GM10248 (cell line): ENCODE results near the gene JAG1.

Experiments used
- CTCF ChIA-PET: fragments of 300-600 bp; sonication (Branson Sonifier 250); formaldehyde crosslinking; extraction: SDS; loops from one replicate; lab custom pipeline; 2021; ENCODE audit warnings: antibody characterized with exemption; lab: Yijun Ruan, JAX
- POLR2A ChIA-PET: fragments of 350-650 bp; sonication (Branson Sonifier 250); formaldehyde crosslinking; extraction: SDS; loops from one replicate; lab custom pipeline; 2020; ENCODE audit warnings: antibody characterized with exemption; lab: Yijun Ruan, JAX
- DNase-seq: peaks from one replicate; pipeline ENCODE4 v3.0.0; 2012; ENCODE audit errors: extremely low spot score
- TF ChIP-seq, protein P1 (sequence below): IDR thresholded peaks from 2 replicates; pipeline ENCODE4 v1.5.1; 2012; ENCODE audit warnings: mild to moderate bottlenecking, low read depth; ENCODE audit errors: extremely low read depth, missing control alignments, control extremely low read depth

JAG1 gene

DNA sequence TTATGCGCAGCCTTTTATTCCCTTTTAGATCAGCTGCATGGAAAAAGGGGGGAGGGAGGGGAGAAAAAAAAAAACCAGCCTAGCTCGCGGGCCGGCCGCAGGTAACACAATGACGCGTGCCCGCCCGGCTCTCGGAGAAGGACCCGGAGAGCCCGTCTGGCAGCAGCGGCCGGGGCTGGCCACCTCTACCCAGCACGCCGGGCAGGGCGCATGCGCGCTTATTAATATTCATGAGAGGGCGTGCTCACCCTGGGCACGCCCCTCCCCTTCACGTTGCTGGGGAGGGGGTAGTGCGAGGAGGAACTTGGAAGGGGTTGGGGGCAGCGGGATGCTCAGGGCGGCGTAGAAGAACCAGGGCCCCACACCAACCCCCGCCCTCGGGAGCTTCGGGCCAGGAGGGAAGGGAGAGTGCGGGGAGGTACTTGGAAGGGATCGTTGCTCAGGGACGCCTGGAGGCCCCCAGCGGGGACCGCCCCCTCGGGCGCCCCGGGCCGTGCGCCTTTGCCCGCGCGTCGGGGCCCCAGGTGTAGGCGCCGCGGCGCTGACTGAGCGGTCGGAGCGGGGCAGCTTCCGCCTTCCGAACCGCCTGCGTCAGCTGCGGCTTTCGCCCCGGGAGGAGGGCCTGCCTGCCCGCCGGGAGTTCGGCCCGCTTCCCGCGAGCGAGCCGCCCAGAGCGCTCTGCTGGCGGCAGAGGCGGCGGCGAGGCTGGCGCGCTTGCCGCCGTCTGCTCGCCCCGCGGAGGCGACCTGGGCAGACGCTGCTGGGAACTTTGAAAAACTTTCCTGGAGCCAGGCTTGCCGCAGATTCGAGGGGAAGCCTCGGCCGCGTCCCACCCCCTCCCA, at the start of gene JAG1:
Gene JAG1 (minus strand): TSS at position 158 of the 842 bp plus-strand sequence. CDS start 469 bp downstream, outside the sequence.
- ChIA-PET POLR2A (no interaction called here), CTCF (interaction anchor here (0.7 to 9.0 kb wide), 16 partner anchors 9 to 696 kb away, joined by 3 to 73 read pairs (median 4); no protein-coding TSS in a partner anchor)
- DNase-seq: peak; percentile 93
- TF ChIP-seq, protein P1, sequence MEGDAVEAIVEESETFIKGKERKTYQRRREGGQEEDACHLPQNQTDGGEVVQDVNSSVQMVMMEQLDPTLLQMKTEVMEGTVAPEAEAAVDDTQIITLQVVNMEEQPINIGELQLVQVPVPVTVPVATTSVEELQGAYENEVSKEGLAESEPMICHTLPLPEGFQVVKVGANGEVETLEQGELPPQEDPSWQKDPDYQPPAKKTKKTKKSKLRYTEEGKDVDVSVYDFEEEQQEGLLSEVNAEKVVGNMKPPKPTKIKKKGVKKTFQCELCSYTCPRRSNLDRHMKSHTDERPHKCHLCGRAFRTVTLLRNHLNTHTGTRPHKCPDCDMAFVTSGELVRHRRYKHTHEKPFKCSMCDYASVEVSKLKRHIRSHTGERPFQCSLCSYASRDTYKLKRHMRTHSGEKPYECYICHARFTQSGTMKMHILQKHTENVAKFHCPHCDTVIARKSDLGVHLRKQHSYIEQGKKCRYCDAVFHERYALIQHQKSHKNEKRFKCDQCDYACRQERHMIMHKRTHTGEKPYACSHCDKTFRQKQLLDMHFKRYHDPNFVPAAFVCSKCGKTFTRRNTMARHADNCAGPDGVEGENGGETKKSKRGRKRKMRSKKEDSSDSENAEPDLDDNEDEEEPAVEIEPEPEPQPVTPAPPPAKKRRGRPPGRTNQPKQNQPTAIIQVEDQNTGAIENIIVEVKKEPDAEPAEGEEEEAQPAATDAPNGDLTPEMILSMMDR: no peak

DNA sequence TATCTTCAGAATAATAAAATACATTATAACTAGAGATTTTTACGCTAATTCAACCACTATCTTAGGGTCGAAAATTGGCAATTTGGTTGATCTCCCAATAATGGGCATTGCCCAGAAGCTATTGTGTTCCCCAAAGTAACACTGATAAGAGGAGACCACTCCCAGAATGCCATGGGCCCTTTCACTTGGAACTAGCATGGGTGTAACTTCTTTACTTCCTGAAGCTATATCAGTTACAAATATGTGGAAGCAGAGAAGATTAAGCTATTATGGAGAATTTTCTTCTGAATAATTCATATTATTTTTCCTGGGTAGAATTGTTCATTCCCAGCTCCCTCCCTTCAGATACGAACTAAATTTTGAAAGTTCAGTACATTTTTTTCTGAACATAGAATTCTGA, 48.2 kb upstream of the JAG1 start:
- no peak for DNase-seq
- ChIA-PET POLR2A (no interaction called here), CTCF (interaction anchor here (0.7 to 1.7 kb wide), 6 partner anchors 12 to 546 kb away, joined by 3 to 4 read pairs (median 3); no protein-coding TSS in a partner anchor)
- TF ChIP-seq, protein P1: no peak

DNA sequence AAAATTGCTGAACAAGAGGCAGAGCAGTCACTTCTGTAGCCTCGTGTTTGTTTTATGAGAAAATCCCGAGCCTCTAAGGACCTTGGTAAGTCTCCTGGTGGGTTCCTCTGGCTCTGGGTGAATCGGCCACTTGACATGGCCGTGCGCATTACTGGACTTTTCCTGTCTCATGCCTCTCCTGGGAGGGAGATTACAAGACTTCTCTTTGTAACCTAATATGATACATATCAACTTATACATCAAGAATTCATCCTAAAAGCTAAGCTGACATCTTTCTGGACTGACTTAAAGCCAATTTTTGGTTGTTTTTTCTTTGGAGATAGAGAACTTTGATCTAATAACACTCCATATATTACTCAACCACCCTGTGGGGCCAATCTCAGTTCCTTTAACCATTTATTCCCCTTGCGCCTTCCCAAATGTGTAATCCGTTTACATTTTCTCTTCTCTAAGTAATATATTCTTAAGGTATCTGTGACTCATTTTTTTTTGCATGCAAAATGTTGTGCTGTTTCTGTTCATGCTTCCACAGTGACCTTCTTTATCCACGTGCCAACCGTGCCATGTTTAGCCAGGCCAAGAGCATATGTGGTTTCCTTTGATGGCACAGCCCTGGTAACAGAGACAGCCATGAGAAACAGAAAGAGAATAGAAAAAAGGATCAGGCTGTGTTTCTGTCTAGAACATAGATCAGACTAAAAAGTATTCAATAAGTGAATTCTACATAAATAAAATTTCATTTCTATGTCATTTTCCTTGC, 47.5 kb upstream of the JAG1 start:
- CTCF ChIA-PET: interaction anchor here (0.8 to 1.7 kb wide), 4 partner anchors 13 to 27 kb away, joined by 3 to 4 read pairs (median 3); no protein-coding TSS in a partner anchor
- POLR2A ChIA-PET: no interaction called here

DNA sequence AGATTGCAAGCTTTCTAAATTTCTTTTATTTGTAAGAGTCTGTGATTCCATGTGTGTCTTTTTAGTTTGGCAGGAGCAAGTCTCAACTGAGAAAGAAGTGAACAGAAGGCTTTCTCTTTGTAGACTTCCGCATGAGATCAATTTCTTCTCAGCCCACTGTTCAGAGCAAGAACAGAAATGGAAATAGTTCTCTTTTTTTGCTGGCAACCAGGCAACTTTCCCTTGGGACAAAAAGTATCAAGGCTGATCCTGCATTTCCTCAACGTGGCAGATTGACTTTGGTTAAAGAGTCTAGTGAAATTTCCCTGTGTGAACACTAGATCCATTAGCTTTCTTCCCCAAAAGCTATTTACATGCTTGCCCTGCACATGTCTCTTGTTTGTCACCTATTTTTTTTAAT, 46.8 kb upstream of the JAG1 start:
- CTCF ChIA-PET: interaction anchor here (0.9 to 1.7 kb wide), 2 partner anchors 14 to 24 kb away, joined by 3 read pairs; no protein-coding TSS in a partner anchor

More for the DNA sequence above, 47.5 kb upstream of the JAG1 start:
- TF ChIP-seq, protein P1: no peak
- DNase-seq: no peak

DNA sequence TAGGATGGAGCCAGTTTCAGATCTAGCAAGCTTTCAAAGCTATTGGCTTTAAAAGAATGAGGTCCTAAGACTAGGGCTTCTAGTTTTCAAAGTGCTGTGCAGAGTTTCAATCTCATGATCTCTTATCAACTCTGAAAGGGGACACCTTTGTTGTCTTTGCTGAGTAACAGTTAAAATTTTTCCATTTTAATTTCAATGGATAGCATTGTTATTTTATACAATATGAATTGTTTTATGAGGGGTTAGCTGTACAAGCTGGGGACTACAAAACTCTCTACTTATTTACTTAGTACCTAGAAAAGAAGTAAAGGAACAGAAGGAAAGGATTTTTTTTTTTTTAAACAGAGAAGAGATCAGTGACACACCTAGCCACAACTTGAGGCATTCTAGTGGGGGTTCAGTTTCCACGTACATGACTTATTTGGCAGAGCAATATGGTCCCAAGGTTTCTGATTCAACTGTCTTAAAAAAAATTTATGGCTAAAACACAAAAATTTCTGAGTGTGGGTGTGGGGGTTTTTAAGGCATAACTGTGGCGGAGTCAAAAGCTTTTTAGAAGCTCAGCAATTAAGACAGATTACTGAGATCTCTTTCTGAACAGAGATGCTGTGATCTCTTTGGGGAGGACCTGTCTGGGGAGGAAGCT, 46.1 kb upstream of the JAG1 start:
- CTCF ChIA-PET: interaction anchor here (0.7 to 0.9 kb wide), 2 partner anchors 24 to 46 kb away, joined by 3 read pairs; partner anchors contain the start of gene JAG1
- POLR2A ChIA-PET: no interaction called here
- TF ChIP-seq, protein P1: no peak
- DNase-seq: no peak

More for the DNA sequence above, 46.8 kb upstream of the JAG1 start:
- POLR2A ChIA-PET: no interaction called here
- TF ChIP-seq, protein P1: no peak
- no peak for DNase-seq
